Epithelial cell of prostate (primary cell): Measurements from ENCODE around the gene IL17C.

Experiments
- DNase-seq: peaks from one replicate; pipeline ENCODE4 v3.0.0-alpha.2; 2011; ENCODE audit warnings: low read depth, low spot score
- H3K27ac ChIP-seq: fragments of 450-650 bp; 2 replicates; pipeline ENCODE4 v1.5.1; 2017; ENCODE audit warnings: mild to moderate bottlenecking

Gene IL17C, protein sequence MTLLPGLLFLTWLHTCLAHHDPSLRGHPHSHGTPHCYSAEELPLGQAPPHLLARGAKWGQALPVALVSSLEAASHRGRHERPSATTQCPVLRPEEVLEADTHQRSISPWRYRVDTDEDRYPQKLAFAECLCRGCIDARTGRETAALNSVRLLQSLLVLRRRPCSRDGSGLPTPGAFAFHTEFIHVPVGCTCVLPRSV

DNA sequence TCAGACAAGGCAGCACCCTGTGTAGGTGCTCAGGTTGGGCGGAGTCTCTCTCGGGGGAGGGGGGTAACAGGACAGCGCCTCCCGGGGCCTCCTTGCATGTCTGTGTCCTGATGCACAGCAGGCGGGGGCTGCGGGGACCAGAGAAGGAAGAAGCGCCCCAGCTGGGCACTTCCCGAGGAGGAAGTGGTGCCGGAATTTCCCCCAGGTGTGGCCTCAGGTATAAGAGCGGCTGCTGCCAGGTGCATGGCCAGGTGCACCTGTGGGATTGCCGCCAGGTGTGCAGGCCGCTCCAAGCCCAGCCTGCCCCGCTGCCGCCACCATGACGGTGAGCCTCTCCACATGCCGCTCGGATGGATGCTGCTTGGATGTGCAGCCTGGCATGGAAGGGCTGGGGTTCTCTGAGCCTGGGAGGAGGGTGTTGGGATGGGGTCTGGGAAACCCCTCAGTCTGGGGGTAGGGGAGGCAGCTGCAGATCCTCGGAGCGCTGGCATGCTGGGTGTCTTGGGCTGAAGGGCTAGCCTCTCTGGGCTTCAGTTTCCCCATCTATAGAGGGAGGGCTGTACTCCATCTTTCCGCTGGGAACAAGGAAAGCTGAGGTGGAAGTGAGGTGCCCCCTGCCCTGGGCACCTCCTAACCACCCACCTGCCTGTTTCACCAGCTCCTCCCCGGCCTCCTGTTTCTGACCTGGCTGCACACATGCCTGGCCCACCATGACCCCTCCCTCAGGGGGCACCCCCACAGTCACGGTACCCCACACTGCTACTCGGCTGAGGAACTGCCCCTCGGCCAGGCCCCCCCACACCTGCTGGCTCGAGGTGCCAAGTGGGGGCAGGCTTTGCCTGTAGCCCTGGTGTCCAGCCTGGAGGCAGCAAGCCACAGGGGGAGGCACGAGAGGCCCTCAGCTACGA, at the start of gene IL17C:
Gene IL17C (plus strand): TSS at position 250 of the 908 bp plus-strand sequence. CDS start 70 bp downstream, at position 320.
- DNase-seq, result no peak

DNA sequence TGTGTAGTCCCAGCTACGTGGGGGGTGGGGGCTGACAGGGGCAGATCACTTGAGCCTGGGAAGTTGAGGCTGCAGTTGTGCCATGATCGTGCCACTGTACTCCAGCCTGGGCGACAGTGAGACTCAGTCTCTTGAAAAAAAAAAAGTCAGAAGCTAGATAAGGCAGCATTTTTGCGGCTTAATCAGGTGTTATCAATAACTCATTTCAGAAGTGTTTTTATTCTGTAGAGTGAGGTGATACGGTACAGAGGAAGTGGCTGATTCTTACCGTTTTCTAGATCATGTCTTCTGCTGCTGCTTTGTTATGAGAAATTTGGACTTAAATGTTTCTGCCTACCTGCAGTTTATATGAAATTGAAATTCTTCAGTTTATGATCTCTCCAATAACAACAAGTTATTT, 49.6 kb upstream of the IL17C start:
- H3K27ac ChIP-seq, result no peak overlapping the region
- DNase-seq, result no peak

More for the DNA sequence above, at the start of gene IL17C:
- H3K27ac ChIP-seq, result no peak within 1 kb of the TSS

- no peak for DNase-seq
- H3K27ac ChIP-seq, result no peak overlapping the region
These were observed 48.9 kb upstream of the IL17C start for GRCh38 chr16:88589441-88589840.

- no peak for DNase-seq
- H3K27ac ChIP-seq, result no peak overlapping the region
These were observed 46.8 kb upstream of the IL17C start for GRCh38 chr16:88591577-88592021.

GRCh38 chr16:88593061-88593460, 45.3 kb upstream of the IL17C start:
- DNase-seq, result no peak
- no peak overlapping the region for H3K27ac ChIP-seq

GRCh38 chr16:88593489-88593888, 44.9 kb upstream of the IL17C start:
- no peak for DNase-seq
- H3K27ac ChIP-seq, result no peak overlapping the region

GRCh38 chr16:88593910-88594309, 44.5 kb upstream of the IL17C start:
- no peak for DNase-seq

GRCh38 chr16:88595101-88595500, 43.3 kb upstream of the IL17C start:
- no peak for DNase-seq
- H3K27ac ChIP-seq, result no peak overlapping the region

More at GRCh38 chr16:88593910-88594309, 44.5 kb upstream of the IL17C start:
- H3K27ac ChIP-seq, result no peak overlapping the region

GRCh38 chr16:88595921-88596320, 42.5 kb upstream of the IL17C start:
- H3K27ac ChIP-seq, result no peak overlapping the region
- no peak for DNase-seq

DNA sequence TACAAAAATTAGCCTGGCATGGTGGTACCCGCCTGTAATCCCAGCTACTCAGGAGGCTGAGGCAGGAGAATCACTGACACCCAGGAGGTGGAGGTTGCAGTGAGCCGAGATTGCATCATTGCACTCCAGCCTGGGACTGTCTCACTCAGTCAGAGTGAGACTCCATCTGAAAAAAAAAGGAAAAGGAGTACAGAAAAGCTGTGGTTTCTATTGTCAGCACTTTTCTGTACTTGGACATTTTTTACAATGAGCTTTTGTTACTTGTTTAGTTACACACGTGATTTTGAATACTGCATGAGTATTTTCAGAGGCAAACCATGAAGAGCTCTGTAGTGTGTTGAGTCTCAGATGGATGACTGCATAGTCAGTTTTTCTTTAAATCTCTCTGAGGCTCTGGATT, 41.9 kb upstream of the IL17C start:
- no peak overlapping the region for H3K27ac ChIP-seq
- DNase-seq, result no peak

DNA sequence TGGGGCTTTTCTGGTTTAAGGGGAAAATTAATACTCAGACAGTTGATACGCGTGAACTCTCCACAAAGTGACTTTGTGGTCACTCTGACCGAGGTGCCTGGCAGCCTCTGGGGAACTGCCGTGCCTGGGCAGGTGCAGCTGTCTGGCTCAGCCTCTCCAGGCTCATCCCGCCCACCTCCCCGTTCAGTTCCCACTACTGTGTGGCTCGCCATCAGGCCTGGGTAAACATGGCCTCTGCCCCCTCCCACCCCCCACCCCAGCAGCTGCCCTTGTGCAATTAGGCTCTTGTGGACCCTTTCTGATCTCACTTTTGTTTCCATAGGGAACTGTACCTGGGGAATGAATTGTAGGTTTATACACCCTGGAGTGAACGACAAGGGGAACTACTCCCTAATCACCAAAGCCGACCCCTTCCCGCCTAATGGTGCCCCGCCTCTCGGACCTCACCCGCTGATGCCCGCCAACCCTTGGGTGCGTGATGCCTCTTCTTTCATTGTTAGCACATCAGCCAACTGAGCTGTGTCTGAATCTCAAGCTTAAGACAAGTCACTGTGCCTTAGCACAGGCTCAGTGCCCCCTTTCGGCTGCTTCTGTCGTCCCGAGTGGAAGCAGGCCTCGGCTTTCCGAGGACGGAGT, 40.4 kb upstream of the IL17C start:
- no peak overlapping the region for H3K27ac ChIP-seq
- DNase-seq, result no peak

DNA sequence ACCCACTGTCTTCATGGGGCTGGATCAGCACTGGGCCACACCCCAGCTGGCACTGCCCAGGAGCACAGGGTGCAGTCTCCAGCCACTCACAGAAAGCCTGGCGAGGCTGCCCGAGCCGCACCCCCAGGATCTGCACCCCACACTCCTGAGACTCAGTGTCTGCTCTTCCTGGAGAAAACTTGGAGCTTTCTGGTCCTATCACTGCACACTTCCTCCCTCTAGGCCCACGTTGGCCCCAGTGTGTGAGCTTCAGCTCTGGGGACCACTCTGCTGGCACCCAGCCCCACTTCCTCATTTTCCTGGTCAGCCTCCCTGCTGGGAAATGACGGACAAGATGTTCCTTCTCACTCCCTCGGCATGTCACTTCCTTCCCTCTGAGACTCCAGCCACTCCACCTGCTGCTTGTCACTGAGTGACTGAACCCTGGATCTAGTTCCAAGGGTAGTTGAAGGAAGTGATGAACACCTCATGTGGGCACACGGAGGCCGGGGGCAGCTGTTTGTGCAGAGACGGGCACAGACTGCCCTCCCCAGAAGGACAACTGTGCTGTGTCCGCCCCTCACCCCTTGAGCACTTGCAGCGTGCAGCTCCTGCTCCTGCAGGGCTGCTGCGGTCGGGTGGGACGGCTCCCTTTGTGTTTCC, 39.2 kb upstream of the IL17C start:
- DNase-seq, result no peak
- no peak overlapping the region for H3K27ac ChIP-seq

GRCh38 chr16:88599825-88600538, 38.4 kb upstream of the IL17C start:
- no peak for DNase-seq

GRCh38 chr16:88600539-88600896, 37.9 kb upstream of the IL17C start:
- no peak for DNase-seq
- no peak overlapping the region for H3K27ac ChIP-seq

More at GRCh38 chr16:88599825-88600538, 38.4 kb upstream of the IL17C start:
- H3K27ac ChIP-seq, result no peak overlapping the region

DNA sequence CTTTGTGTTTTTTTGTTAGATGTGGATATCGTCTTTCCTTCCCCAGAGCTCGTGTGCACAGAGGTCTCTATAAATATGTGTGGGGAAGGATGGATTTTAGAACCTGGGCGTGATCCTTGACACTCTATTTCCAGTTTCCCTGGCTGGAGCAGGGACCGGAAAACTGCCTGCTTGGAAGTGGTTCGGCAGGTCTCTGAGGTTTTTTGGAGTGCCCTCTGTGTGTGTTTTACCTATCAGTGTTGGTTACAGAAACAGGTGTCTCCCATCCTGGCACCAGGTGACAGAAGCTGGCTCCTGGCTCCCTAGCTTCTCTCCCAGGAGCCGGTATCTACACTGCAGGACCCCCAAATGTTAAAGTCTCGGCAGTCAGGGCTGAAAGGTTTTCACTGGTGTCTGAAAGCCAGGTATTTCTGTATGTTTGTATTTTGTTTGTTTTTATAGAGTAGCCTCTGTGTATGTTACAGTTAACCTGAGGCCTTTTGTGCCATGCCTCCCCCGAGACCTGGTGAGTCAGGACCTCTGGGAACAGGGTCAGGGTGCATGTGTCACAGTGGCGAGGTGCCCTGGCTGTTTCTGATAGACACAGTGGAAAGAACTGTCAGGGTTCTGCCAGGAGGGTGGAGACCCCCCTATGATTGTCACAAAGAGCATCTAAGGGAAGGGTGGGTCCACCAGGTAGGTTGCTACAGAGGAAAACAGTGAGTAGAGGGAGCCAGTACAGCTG, 36.9 kb upstream of the IL17C start:
- no peak overlapping the region for H3K27ac ChIP-seq
- DNase-seq, result no peak

DNA sequence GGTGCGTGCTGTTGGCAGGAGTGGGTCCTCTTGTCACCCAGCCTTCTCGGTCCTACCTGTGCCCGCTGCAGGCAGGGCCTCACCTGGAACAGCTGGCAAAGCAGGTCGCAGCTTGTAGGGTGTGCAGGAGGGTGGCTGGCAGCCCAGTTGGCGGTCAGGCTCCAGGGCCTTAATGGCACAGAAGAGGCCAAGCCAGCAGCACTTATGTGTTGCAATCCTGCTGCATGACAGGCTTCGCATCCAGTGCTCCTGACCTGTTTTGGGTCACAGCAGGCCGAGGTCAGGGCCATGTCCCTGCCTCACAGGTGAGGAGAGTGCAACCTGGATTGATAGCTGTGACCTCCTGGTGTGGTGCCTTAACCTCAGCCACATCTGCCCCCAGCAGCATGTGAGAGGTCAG, 36.3 kb upstream of the IL17C start:
- no peak overlapping the region for H3K27ac ChIP-seq
- no peak for DNase-seq

DNA sequence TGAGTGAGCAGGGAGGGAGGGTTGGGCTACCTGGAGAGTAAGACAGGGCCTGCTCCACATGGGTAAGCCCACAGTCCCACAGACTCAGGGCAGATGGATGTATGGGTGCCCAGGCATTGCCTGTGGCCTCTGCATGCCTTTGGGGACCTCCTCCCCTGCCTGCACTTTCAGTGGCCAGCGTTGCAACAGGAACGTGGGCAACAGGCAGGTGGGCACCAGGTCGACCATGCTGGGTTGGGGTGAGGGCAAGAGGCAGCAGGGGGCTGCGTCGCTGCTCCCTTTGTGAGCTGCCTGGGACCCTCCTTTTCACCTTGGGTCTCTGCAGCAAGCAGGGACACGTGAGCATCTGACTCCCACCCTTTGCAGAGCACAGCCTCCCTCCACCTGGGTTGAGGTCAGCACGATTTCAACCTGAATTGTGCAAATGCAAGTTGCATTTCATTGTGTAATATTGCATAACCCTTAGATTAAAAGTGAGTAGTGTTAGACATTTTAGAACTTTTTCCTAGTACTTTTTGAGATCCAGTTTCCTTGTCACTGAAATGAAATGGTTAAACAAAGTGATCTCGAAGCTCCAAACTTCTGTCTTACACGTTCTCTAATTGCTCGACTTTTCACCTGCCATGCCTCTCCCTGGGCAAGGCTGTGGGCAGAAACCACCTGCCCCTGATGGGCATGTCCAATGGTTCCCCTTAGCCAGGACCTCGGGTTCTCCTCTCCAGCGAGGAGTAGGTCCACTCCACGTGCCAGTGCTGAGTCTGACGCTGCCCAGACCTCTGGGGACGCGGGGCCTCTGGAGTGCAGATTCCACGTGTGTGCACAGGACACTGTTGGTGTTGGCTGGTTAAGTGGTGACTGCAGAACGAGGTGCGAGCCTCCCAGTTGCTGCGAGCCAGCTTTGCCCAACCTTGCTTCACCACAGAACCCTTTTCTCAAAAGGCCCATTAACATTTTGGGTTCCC, 32.9 kb upstream of the IL17C start:
- H3K27ac ChIP-seq, result no peak overlapping the region
- DNase-seq, result no peak

DNA sequence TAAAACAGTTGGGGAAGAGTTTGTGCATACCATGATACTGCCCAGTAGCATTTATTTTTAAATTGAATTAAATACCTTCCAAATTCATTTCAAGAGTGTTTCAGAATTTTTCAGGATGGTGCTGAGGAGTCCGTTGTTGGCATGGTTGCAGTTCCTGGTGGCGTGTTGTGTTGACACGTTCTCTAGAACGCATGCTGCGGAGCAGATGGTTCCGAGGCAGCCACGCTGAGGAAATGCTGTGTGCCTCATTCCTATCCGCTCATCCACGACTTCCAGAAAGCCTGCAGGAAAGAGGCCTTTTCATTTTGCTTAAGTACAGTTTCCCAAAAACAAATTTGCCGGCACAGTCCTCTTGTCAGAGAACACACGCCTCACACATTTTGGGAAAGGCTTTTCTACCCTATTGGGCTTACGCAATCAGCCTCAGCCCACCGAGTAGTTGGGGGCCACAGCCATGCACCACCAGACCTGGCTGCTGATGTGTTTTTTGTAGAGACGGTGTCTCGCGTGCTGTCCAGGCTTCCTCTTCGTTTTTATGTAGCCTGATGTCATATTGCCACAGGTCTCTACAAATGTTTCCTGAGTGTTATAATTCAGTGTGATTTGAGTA, 32.1 kb upstream of the IL17C start:
- no peak overlapping the region for H3K27ac ChIP-seq
- DNase-seq, result no peak
